ENCODE results near the gene ADORA2B.
"Not testable (repeated sequence)": the region's sequence is repeated elsewhere in the genome, so short reads cannot be mapped to it uniquely, and the experiment has no call there.

Gene ADORA2B

GRCh38 chr17:15919466-15919865 is 25.5 kb upstream of the ADORA2B start:
- H3K4me3 ChIP-seq (ENCODE audit: low read depth, low read length), result no peak overlapping the region
- DNase-seq (ENCODE audit: low read depth), result no peak

DNA sequence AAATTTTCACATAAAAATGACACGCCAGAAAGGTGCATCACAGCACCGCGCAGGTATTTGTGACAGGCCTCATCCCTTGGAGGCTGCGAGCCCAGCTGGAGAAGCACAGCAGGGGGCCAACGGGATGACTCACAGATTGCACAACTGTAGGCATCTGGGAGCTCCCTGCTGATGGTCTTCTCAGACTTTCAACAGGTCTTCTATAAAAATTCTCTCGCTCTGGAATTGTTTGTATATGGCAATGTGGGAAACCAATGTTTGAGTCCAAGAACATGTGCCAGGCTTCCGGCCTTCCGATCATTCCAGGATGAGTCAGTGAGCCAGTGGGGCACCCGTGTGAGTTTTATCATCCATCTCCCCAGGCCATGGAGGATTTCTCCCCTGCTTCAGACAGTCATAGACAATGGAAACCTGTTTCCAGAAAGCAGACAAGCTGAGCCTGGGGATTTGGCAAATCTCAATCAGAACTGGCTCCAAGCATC is 24.1 kb upstream of the ADORA2B start:
- no peak overlapping the region for H3K4me3 ChIP-seq (ENCODE audit: low read depth, low read length)
- DNase-seq (ENCODE audit: low read depth), result peak; percentile 85

- no peak for DNase-seq (ENCODE audit: low read depth)
- no peak overlapping the region for H3K4me3 ChIP-seq (ENCODE audit: low read depth, low read length)
Observed at GRCh38 chr17:15921640-15922039, 23.3 kb upstream of the ADORA2B start.

DNA sequence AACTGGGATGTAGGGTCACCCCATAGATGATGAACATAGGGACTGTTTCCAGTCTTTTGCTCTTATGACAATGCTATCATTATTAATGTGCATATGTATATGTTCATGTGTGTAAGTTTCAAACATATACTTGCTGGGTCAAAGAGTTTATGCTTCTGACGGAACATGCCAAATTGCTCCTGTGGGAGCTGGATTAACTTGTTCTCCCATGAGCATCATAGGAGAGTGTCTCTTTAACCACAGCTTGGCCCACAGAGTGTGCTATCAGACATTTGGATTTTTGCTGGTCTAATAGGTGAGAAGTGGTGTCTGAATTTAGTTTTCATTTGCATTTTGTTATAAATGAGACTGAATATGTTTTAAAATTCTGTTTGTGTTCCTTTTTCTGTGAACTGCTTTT is 22.3 kb upstream of the ADORA2B start:
- no peak overlapping the region for H3K4me3 ChIP-seq (ENCODE audit: low read depth, low read length)
- DNase-seq (ENCODE audit: low read depth), result no peak

DNA sequence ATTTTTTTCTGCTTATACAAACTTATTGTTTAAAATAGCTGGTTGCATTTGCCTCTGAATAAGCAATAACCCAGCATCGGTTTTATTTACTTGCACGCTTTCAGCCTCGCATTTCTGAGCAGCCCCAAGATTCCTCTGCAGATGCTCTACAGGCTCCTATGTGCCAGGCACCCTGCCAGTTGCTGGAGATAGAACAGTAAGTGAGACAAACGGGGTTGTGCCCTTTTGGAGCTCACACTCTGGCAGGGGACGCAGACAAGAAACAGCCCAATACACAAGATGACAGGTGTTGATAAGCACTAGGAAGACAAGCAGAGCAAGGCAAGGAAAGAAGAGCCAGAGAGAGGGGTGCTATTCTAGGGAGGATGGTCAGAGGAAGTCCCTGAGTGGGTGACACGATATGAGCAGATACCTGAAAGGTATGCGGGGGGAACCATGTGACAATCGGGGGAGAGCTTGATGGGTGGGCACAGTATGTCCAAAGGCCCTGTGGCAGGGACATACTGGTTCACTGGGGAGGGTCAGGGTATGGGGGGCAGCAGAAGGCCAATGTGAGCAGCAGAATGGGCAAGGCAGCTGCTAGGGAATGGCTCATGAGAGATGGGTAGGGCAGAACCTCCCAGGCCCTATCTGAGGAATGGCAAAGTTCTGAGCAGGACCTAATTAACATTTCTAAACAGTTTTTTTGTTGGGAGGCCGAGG is 18.7 kb upstream of the ADORA2B start:
- no peak overlapping the region for H3K4me3 ChIP-seq (ENCODE audit: low read depth, low read length)
- no peak for DNase-seq (ENCODE audit: low read depth)

- H3K4me3 ChIP-seq (ENCODE audit: low read depth, low read length), result no peak overlapping the region
- no peak for DNase-seq (ENCODE audit: low read depth)
Observed at GRCh38 chr17:15928286-15928785, 16.6 kb upstream of the ADORA2B start.

- DNase-seq (ENCODE audit: low read depth), result no peak
- H3K4me3 ChIP-seq (ENCODE audit: low read depth, low read length), result no peak overlapping the region
Observed at GRCh38 chr17:15929941-15930340, 15.0 kb upstream of the ADORA2B start.

GRCh38 chr17:15930426-15930825 is 14.5 kb upstream of the ADORA2B start:
- H3K4me3 ChIP-seq (ENCODE audit: low read depth, low read length), result no peak overlapping the region
- DNase-seq (ENCODE audit: low read depth), result no peak

DNA sequence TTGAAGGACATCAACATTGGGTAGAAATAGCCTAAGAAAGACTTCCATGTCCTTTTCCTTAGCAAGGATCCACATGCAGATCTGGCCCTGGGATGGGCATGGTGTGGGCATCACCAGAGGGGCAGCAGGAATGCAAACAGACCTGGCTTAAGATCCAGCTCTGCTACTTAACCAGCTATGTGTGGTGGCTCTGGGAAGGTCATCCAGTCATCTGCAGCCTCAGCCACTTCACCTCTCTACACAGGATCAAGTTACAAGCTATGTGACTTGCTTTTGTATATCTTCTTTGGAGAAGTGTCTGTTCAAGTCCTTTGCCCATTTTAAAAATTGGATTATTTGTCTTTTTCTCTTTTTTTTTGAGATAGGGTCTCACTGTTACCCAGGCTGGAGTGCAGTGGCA is 13.5 kb upstream of the ADORA2B start:
- no peak for DNase-seq (ENCODE audit: low read depth)
- H3K4me3 ChIP-seq (ENCODE audit: low read depth, low read length), result no peak overlapping the region

GRCh38 chr17:15934866-15935265 is 10.1 kb upstream of the ADORA2B start:
- H3K4me3 ChIP-seq (ENCODE audit: low read depth, low read length), result no peak overlapping the region
- DNase-seq (ENCODE audit: low read depth), result no peak

- H3K4me3 ChIP-seq (ENCODE audit: low read depth, low read length), result no peak overlapping the region
- DNase-seq (ENCODE audit: low read depth), result no peak
Observed at GRCh38 chr17:15935891-15936290, 9.0 kb upstream of the ADORA2B start.

- H3K4me3 ChIP-seq (ENCODE audit: low read depth, low read length); DNase-seq (ENCODE audit: low read depth): not testable (repeated sequence)
Observed at GRCh38 chr17:15936481-15936880, 8.4 kb upstream of the ADORA2B start.

- no peak overlapping the region for H3K4me3 ChIP-seq (ENCODE audit: low read depth, low read length)
- DNase-seq (ENCODE audit: low read depth), result no peak
Observed at GRCh38 chr17:15941781-15942180, 3.1 kb upstream of the ADORA2B start.

DNA sequence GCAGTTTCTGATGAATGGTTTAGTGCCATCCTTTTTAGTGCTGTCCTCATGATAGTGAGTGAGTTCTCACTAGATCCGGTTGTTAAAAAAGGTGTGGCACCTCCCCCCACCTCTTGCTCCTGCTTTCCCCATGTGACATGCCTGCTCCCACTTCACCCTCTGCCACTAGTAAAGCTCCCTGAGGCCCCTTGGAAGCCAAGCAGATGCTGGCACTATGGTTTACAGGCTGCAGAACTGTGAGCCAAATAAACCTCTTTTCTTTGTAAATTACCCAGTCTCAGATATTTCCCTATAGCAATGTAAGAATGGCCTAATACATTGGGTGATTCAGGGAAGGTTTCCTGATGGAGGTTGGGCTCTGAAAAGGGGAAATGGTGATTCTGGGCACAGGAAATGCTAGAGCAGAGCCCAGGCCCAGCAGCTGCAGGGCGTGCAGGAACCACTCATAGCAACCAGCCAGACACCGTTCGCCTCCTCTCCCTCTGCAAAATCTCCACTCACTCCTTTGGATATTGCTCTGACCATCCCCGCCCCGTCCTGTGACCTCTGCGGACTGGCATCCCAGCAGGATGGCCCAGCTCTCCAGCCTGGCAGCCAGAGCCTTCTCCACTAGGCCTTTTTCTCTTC is 2.6 kb upstream of the ADORA2B start:
- DNase-seq (ENCODE audit: low read depth), result no peak
- H3K4me3 ChIP-seq (ENCODE audit: low read depth, low read length), result no peak overlapping the region

DNA sequence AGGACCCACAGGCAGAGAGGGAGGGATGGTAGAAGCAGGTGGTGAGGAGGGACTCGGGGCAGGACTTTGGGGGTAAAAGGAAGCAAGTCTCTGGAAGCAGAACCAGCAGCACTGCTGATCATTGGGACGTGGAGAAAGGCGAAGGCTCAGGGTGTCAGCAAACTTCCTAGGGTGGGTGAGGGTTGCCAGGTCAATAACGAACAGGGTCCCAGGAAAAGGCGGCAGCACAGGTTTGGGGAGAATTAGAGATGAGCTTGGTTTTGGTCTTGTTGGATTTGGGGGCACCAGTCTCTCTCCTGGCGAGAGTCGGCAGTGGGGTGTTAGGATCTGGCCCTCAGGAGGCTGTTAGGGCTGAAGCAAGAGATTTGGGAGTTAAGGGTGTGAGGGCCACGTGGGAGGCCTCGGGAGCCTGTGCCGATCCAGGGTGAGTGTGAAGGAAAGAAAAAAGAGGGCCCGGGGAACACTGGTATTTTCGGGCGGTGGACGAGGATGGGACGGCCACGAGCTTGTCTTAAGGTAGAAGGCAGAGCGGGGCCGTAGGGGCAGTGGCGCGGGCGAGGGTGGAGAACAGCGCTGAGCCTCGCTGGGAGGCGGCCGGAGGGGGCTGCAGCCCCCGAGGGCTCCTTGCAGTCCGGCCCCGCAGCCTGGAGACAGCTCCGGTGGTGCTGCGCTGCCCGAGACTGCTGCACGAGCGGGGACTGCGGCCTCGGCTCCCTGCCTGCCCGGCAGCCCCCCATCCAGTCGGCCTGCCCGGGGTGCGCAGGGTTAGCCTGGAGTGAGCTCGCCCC is 765 bp upstream of the ADORA2B start:
- peak overlapping the region; percentile 65 for H3K4me3 ChIP-seq (ENCODE audit: low read depth, low read length)
- no peak for DNase-seq (ENCODE audit: low read depth)

DNA sequence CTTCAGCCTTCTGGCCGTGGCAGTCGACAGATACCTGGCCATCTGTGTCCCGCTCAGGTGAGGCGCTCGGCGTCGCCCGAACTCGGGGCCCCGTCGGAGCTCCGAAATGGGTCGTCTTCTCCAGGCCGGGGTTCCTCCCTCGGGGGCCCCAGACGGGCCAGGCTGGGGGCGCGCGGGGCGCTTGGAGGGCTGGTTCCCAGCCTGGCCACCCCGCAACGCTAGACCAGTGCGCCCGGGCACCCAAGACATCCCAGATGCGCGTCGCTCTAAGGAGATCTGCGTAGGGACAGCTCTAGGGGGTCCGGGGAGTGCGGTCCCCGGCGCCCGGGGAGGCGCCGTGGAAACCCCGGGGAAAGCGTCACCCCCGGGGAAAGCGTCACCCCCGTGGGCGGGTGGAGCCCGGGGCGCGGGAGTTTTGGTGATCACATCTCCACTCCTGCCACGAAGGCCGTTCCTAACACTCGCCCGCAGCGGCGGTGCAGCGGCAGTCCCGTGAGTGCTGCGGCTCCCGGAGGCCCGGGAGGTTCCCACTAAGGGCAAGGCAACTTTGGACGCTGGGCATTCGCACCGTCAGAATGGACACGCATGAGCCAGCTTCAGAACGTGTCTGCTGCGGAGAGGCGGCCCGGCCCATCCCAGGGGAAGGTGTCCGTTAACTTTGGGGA is 729 bp downstream of the ADORA2B start:
- DNase-seq (ENCODE audit: low read depth), result no peak
- H3K4me3 ChIP-seq (ENCODE audit: low read depth, low read length), result peak overlapping the region; percentile 65

DNA sequence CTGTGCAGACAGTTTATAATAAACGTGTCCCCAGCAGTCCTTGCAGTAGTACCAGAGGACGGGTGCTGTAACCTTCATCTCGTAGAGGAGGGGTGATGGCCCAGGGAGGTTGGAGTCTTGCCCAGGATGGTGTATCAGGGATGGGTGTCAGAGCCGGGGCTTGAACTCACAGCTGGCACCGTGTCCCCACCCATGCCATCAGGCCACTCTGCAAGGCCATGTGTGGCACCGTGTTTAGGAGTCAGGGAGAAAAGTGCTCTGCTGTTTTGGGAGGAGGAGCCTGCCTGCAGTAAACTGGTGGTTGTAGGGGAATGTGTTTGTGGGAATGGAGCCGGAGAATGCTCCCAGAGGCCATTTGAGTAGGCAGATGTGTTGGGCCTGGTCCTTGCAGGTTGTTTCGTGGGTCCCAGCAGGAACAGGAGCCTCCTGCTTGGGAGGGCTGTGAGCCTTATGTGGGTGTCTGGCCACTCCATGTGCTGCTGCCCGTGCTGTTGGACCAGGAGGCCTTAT is 1.7 kb downstream of the ADORA2B start:
- peak overlapping the region; percentile 65 for H3K4me3 ChIP-seq (ENCODE audit: low read depth, low read length)
- no peak for DNase-seq (ENCODE audit: low read depth)

GRCh38 chr17:15947271-15947670 is 2.3 kb downstream of the ADORA2B start:
- H3K4me3 ChIP-seq (ENCODE audit: low read depth, low read length), result peak overlapping the region; percentile 65
- no peak for DNase-seq (ENCODE audit: low read depth)

DNA sequence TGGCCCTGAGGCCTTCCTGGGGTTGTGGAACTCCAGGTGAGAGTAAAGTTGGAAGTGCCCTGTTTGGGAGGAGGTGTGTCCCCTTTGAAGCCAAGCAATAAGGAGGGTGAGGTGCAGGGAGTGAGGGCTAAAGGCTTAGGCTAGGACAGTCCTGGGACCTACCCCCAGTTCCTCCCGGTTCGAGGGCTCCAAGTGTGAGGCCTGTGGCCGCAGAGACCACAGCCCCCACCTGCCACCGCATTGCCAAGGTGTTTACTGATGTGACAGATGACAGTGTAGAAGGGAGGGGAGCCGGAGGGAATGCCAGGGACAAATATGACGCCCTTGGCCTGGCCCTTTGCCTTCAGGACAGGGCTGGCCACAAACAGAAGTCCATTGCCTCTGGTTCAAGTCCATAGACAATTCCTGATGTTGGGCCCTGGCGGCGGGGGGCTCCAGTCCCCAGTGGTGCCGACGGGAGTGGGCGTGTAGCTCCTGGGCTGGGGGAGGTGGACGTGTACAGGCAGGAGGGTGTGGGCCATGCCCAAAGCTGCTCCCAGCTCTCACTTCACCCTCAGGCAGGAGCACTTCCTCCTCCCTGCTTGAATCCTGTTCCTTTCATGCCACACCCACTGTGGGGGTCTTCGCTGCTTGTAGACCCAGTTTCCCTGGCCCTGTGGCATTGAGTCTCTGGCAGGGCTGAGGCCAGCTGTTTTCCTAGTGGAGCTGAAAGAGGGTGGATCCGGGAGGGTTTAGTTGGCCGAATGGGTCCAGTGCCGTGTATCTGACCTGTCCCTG is 3.2 kb downstream of the ADORA2B start:
- H3K4me3 ChIP-seq (ENCODE audit: low read depth, low read length), result no peak overlapping the region
- no peak for DNase-seq (ENCODE audit: low read depth)
